NCI-H524 treated with DMSO at 0.1 percent for 48 hours (cell line): Measurements from ENCODE around the gene CLIP1.
"Not testable (repeated sequence)": the region's sequence is repeated elsewhere in the genome, so short reads cannot be mapped to it uniquely, and the experiment has no call there.

Source experiments
- DNase-seq: peaks from one replicate; lab custom pipeline; 2025; lab: John Stamatoyannopoulos, UW

The CLIP1 gene

GRCh38 chr12:122421821-122422729, at the start of gene CLIP1:
TSS of gene CLIP1 (minus strand) at chr12:122422669. CDS start at chr12:122380452, 42,217 bp downstream.
- no peak for DNase-seq

GRCh38 chr12:122471324-122472226, 49.1 kb upstream of the CLIP1 start:
- DNase-seq: no peak

- DNase-seq: not testable (repeated sequence)
Measured at GRCh38 chr12:122470576-122470975, 48.1 kb upstream of the CLIP1 start.

GRCh38 chr12:122469856-122470255, 47.4 kb upstream of the CLIP1 start:
- DNase-seq: not testable (repeated sequence)

GRCh38 chr12:122467983-122468382, 45.5 kb upstream of the CLIP1 start:
- no peak for DNase-seq

GRCh38 chr12:122464317-122465042, 42.0 kb upstream of the CLIP1 start:
- not testable (repeated sequence) for DNase-seq

GRCh38 chr12:122460641-122461040, 38.2 kb upstream of the CLIP1 start:
- DNase-seq: no peak

- DNase-seq: no peak
Measured at GRCh38 chr12:122460061-122460460, 37.6 kb upstream of the CLIP1 start.

GRCh38 chr12:122459211-122459610, 36.7 kb upstream of the CLIP1 start:
- no peak for DNase-seq

- DNase-seq: no peak
Measured at GRCh38 chr12:122458105-122459035, 35.9 kb upstream of the CLIP1 start.

- no peak for DNase-seq
Measured at GRCh38 chr12:122457627-122458026, 35.2 kb upstream of the CLIP1 start.

GRCh38 chr12:122454739-122455138, 32.3 kb upstream of the CLIP1 start:
- DNase-seq: no peak

- no peak for DNase-seq
Measured at GRCh38 chr12:122454250-122454721, 31.8 kb upstream of the CLIP1 start.

- no peak for DNase-seq
Measured at GRCh38 chr12:122452701-122453285, 30.3 kb upstream of the CLIP1 start.

- DNase-seq: no peak
Measured at GRCh38 chr12:122449317-122449716, 26.8 kb upstream of the CLIP1 start.

- not testable (repeated sequence) for DNase-seq
Measured at GRCh38 chr12:122447825-122448224, 25.4 kb upstream of the CLIP1 start.

GRCh38 chr12:122446390-122446789, 23.9 kb upstream of the CLIP1 start:
- DNase-seq: not testable (repeated sequence)

- not testable (repeated sequence) for DNase-seq
Measured at GRCh38 chr12:122444071-122444470, 21.6 kb upstream of the CLIP1 start.

- DNase-seq: not testable (repeated sequence)
Measured at GRCh38 chr12:122438822-122439221, 16.4 kb upstream of the CLIP1 start.

GRCh38 chr12:122437656-122438121, 15.2 kb upstream of the CLIP1 start:
- peak; percentile 61 for DNase-seq
